ENCODE measurements around the gene LIN28B. TPM values are rescaled to one million over a fixed set of nuclear protein-coding genes. Genes with fewer than 3 reads are reported as not detected.

LIN28B gene
- total and polyA plus RNA-seq, 10 donors = not detected

GRCh38 chr6:105116150-105116549 is 159.2 kb downstream of the LIN28B start:
- no peaks in the 10 kb centered on the region for H3K36me3 ChIP-seq

GRCh38 chr6:105120570-105120969 is 163.7 kb downstream of the LIN28B start:
- DNase-seq = no peak
- Histone ChIP-seq H3K36me3 (no peaks in the 10 kb centered on the region), H3K27ac (no peak overlapping the region), H3K4me3 (no peak overlapping the region), H3K27me3 (replicated peaks in 1 of 7) (peaks cover 0 to 5% (median 0%) of the 10 kb centered on the region in 7 donors), H3K9me3 (no peaks in the 10 kb centered on the region), H3K4me1 (no peaks in the 10 kb centered on the region)
- intact Hi-C loops (cut with DNase I; ENCODE audit: low total_unique reads) = no loop called here
- 85 to 94% (median 93%) methylated on average over 5 of the region's 5 CpGs for WGBS, 5 donors
- TF ChIP-seq POLR2A (IDR thresholded peaks at IDR 0.05) (no peak), POLR2AphosphoS5 (IDR thresholded peaks at IDR 0.05) (no peak), CTCF (IDR thresholded peaks at IDR 0.05 in 8 of 11, conservative IDR thresholded peaks at IDR 0.05 in 3 of 11) (no peak)

More at GRCh38 chr6:105116150-105116549, 159.2 kb downstream of the LIN28B start:
- Histone ChIP-seq H3K27me3 (replicated peaks in 1 of 7) (peaks cover 0 to 5% (median 0%) of the 10 kb centered on the region in 7 donors), H3K4me3 (no peak overlapping the region), H3K27ac (no peak overlapping the region), H3K4me1 (no peaks in the 10 kb centered on the region), H3K9me3 (no peaks in the 10 kb centered on the region)
- 78 to 87% (median 81%) methylated on average over 5 of the region's 5 CpGs for WGBS, 5 donors
- TF ChIP-seq POLR2A (IDR thresholded peaks at IDR 0.05) (no peak), POLR2AphosphoS5 (IDR thresholded peaks at IDR 0.05) (no peak)
- intact Hi-C loops (cut with DNase I; ENCODE audit: low total_unique reads) = no loop called here
- no peak for DNase-seq

GRCh38 chr6:105121981-105122380 is 165.1 kb downstream of the LIN28B start:
- H3K27me3 ChIP-seq (replicated peaks in 1 of 7) = peaks cover 0 to 5% (median 0%) of the 10 kb centered on the region in 7 donors
- no peak for DNase-seq
- H3K4me1 ChIP-seq = no peaks in the 10 kb centered on the region
- intact Hi-C loops (cut with DNase I; ENCODE audit: low total_unique reads) = no loop called here
- no peak overlapping the region for H3K4me3 ChIP-seq
- H3K27ac ChIP-seq = no peak overlapping the region
- TF ChIP-seq CTCF (IDR thresholded peaks at IDR 0.05 in 8 of 11, conservative IDR thresholded peaks at IDR 0.05 in 3 of 11) = no peak
- no peak for TF ChIP-seq POLR2AphosphoS5 (IDR thresholded peaks at IDR 0.05)
- no peak for TF ChIP-seq POLR2A (IDR thresholded peaks at IDR 0.05)
- no peaks in the 10 kb centered on the region for H3K9me3 ChIP-seq
- H3K36me3 ChIP-seq = no peaks in the 10 kb centered on the region
- 73 to 83% (median 79%) methylated on average over 3 of the region's 3 CpGs for WGBS, 5 donors

- no peaks in the 10 kb centered on the region for H3K27me3 ChIP-seq (replicated peaks in 1 of 7)
- DNase-seq = no peak
- H3K27ac ChIP-seq = no peak overlapping the region
- H3K4me1 ChIP-seq = no peaks in the 10 kb centered on the region
- H3K9me3 ChIP-seq = no peaks in the 10 kb centered on the region
- 73 to 81% (median 76%) methylated on average over 6 of the region's 6 CpGs for WGBS, 5 donors
- H3K4me3 ChIP-seq = no peak overlapping the region
- TF ChIP-seq CTCF (IDR thresholded peaks at IDR 0.05 in 8 of 11, conservative IDR thresholded peaks at IDR 0.05 in 3 of 11) = no peak
- no peak for TF ChIP-seq POLR2AphosphoS5 (IDR thresholded peaks at IDR 0.05)
- TF ChIP-seq POLR2A (IDR thresholded peaks at IDR 0.05) = no peak
- H3K36me3 ChIP-seq = no peaks in the 10 kb centered on the region
- intact Hi-C loops (cut with DNase I; ENCODE audit: low total_unique reads) = no loop called here
Measured at GRCh38 chr6:105122717-105123116, 165.8 kb downstream of the LIN28B start.

Small RNA genes within 50 kb of the gene (small RNA-seq; reads per million reads assigned to genes)
- gene RNU6-1106P = 0 reads per million in 4 donors

Other genes starting within 250 kb of the LIN28B start
- 10 to 100 TPM in 6 of 7 donors, 1 to 10 TPM in 1; 9.6 to 17.3 (median 15.0) TPM for gene HACE1, start 97.2 kb upstream of the LIN28B start, total RNA-seq
- gene HACE1, start 97.2 kb upstream of the LIN28B start, polyA plus RNA-seq = 1 to 10 TPM; 3.8 to 5.8 (median 5.1) TPM
- gene POPDC3, start 222.9 kb downstream of the LIN28B start, total RNA-seq = not detected
- gene POPDC3, start 222.9 kb downstream of the LIN28B start, polyA plus RNA-seq = under 1 TPM in 2 of 3 donors, not detected in 1; 0.08 to 0.24 TPM

Data from spleen (tissue), 11 donors.